ENCODE results near the gene GRB2.
"Not testable (repeated sequence)": the region's sequence is repeated elsewhere in the genome, so short reads cannot be mapped to it uniquely, and the experiment has no call there.

The GRB2 gene

GRCh38 chr17:75288770-75289114, 116.7 kb downstream of the GRB2 start:
- in situ Hi-C loops (cut with HindIII; ENCODE audit: low sequenced_read_pairs): no loop called here

DNA sequence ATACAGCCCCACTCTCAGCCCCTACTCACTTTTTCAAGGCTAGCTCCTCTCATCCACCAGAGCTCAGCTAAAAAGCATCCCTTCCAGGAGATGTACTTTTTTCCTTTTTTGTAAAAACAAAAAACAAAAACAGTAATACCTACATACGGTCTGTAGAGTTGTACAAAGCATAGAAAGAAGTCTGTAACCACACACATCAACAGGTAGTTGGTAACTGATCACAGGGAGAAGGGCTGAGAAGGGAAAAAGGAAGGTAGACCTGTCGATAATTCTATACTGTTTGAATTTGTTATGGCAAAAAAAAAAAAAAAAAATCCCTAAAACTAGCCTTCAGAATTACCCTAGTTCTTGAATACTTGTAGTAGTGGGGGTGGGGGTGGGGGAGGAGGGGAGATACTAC, 117.1 kb downstream of the GRB2 start:
- in situ Hi-C loops (cut with HindIII; ENCODE audit: low sequenced_read_pairs): no loop called here

- in situ Hi-C loops (cut with HindIII; ENCODE audit: low sequenced_read_pairs): no loop called here
Observed at GRCh38 chr17:75287221-75287620, 118.3 kb downstream of the GRB2 start.

DNA sequence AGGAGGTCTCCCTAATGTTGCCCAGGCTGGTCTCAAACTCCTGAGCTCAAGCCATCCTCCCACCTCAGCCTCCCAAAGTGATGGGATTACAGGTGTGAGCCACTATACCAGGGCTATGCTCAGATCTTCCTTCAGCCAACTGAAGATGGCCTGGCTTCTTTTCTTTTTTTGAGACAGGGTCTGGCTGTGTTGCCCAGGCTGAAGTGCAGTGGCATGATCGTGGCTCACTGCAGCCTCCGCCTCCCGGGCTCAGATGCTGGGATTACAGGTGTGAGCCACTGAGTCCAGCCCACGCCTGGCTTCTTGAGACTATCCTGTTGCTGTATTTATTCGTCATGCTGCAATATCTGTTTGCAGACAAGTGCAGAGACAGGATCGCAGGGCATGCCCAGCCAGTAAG, 120.4 kb downstream of the GRB2 start:
- in situ Hi-C loops (cut with HindIII; ENCODE audit: low sequenced_read_pairs): no loop called here

GRCh38 chr17:75280189-75280588, 125.3 kb downstream of the GRB2 start:
- in situ Hi-C loops (cut with HindIII; ENCODE audit: low sequenced_read_pairs): not testable (repeated sequence)

GRCh38 chr17:75277664-75278071, 127.8 kb downstream of the GRB2 start:
- in situ Hi-C loops (cut with HindIII; ENCODE audit: low sequenced_read_pairs): no loop called here

DNA sequence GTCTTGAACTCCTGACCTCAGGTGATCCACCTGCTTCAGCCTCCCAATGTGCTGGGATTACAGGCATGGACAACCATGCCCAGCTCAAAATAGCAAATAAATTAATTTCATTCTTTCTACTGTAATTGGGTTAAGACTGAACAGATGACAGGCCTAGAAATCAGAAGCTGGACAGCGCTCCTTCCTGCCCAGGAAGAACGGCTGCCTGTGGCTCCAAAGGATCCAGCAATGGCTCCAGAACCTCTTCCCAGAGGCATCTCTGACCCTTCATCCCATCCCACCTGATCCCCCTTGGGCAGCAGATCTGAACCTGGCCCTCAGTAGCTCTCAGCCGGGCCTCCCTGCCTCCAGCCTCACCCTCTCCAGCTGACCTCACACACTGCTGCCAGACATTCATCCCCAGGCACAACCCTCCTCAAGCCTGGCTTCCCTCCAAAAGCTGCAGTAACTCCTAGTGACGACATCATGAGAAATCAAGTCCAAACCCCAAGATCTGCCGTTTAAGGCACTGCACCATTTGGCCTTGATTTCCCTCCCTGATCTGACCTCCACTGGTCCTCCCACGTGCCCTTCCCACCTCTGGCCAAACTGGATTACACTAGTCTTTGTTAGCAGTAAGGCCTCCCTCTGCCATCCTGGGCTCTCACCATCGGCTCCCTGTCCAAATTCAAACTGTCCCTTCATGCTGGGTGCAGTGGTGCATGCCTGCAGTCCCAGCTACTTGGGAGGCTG, 131.3 kb downstream of the GRB2 start:
- in situ Hi-C loops (cut with HindIII; ENCODE audit: low sequenced_read_pairs): no loop called here

GRCh38 chr17:75272848-75273184, 132.7 kb downstream of the GRB2 start:
- in situ Hi-C loops (cut with HindIII; ENCODE audit: low sequenced_read_pairs): no loop called here

GRCh38 chr17:75271955-75272847, 133.3 kb downstream of the GRB2 start:
- in situ Hi-C loops (cut with HindIII; ENCODE audit: low sequenced_read_pairs): no loop called here

GRCh38 chr17:75271233-75271954, 134.1 kb downstream of the GRB2 start:
- in situ Hi-C loops (cut with HindIII; ENCODE audit: low sequenced_read_pairs): no loop called here

- in situ Hi-C loops (cut with HindIII; ENCODE audit: low sequenced_read_pairs): no loop called here
Observed at GRCh38 chr17:75270966-75271232, 134.6 kb downstream of the GRB2 start, which contains the start of gene MIF4GD. Gene MIF4GD, minus strand, starts transcription at chr17:75271231. Its CDS starts 1,036 bp downstream, at chr17:75270195.

DNA sequence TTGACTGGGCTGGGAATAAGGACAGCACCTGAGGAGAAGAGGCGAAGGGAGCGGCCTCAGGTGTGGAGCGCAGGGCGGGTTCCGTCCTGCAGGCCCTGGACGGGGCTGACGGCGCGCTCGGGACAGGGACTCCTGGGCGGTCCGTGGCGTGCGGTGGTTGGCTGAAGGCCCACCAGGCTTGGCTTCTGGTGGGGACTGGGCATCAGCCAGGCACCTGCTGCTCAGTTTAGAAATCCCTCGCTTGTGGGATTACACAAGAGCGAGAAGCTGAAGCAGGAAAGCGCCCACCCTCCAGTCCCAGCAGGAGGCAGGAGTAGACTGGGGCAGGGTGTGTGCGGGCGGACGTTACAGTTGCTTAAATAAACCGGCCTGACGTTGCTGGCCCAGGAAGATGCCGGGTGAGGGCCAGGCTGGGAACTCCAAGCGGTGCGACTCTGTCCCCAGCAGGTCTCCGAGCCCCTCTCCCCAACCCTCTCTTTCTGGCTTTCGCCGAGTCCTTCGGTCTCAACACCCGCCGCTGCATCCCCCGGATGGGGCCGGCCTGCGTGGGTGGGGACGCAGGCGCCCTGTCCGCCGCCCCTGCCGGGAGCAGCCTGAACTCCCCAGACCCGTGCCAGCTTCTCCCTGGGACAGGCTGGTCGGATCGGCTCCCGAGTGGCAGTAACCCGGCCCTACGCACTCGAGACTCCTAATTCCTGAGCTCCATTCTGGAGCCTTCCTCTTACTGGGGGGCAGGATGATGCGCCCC, 135.1 kb downstream of the GRB2 start:
- in situ Hi-C loops (cut with HindIII; ENCODE audit: low sequenced_read_pairs): no loop called here

DNA sequence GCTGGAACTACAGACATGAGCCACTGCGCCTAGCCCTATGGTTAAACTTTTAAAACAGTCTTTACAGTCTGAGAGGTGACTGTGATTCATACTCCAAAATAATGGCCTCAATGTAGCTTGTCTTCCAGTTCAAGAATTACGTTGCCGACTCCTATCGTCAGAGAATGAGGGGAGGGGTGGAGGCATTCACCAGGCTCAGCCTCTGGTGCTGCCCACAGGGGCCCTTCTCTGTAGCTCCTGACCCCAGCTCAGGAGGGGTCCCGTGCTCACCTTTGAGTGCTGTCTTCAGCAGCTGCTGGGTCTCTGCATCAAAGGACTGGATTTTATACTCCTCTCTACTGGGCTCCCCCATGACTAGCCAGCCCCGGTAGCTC, 135.6 kb downstream of the GRB2 start:
- in situ Hi-C loops (cut with HindIII; ENCODE audit: low sequenced_read_pairs): no loop called here
